ENCODE results near the gene TTR. TPM values are rescaled to one million over a fixed set of nuclear protein-coding genes. Genes with fewer than 3 reads are reported as not detected.

The TTR gene
- total and polyA plus RNA-seq, 9 of the 15 experiments (the other 6 are each of a cell fraction or from before 2014, with no cell fraction given): 0.17 to 0.53 TPM; not detected in 7

GRCh38 chr18:31574359-31574758 is 17.3 kb upstream of the TTR start:
- ChIA-PET POLR2A (interaction anchor here (0.7 to 1.0 kb wide), 3 partner anchors 13 to 127 kb away, joined by 3 read pairs; no protein-coding TSS in a partner anchor), CTCF (ENCODE audit: low intra/inter-chr PET ratio) (no interaction called here)
- Histone ChIP-seq H3K27me3 (ENCODE audit: control insufficient read depth in 2 of 2, insufficient read depth in 2 of 2, low read length in 2 of 2) (peaks cover 8 to 9% of the 10 kb centered on the region in 2 experiments; a peak in 4 of 5 replicates), H3K9me1 (ENCODE audit: control insufficient read depth, insufficient read depth, low read length) (no peaks in the 10 kb centered on the region), H3K4me3 (no peak overlapping the region), H3K79me2 (ENCODE audit: control insufficient read depth, insufficient read depth, low read length) (no peaks in the 10 kb centered on the region), H3K27ac (ENCODE audit: extremely low read depth, low read depth, low read length) (no peak overlapping the region), H3K9me3 (replicated peaks; ENCODE audit: control insufficient read depth, insufficient read depth, low read depth, low read length) (no peaks in the 10 kb centered on the region), H3K4me1 (replicated peaks in 1 of 2; ENCODE audit: control insufficient read depth in 2 of 2, insufficient read depth in 2 of 2, low read length in 2 of 2) (no peaks in the 10 kb centered on the region), H2AFZ (ENCODE audit: low read depth, low read length) (0 out of 2 replicates have a peak overlapping the region, but pooled peaks have one; percentile 34), H3K9ac (ENCODE audit: insufficient read depth in 1 of 2, low read depth in 2 of 2, low read length in 2 of 2) (no peak overlapping the region), H3K36me3 (ENCODE audit: control insufficient read depth, insufficient read depth, low read length) (no peaks in the 10 kb centered on the region), H3K4me2 (ENCODE audit: insufficient read depth, low read length) (peak overlapping the region; percentile 12; the same call in 1 of the 2 replicates), H4K20me1 (replicated peaks; ENCODE audit: control insufficient read depth, insufficient read depth, low read length) (no peaks in the 10 kb centered on the region)
- no peak for FAIRE-seq
- intact Hi-C loops (cut with micrococcal nuclease): no loop called here
- TF ChIP-seq CEBPG (CRISPR knock-in tag; IDR thresholded peaks at IDR 0.05) (no peak), CEBPG (tag; conservative IDR thresholded peaks at IDR 0.05 in 1 of 2, IDR thresholded peaks at IDR 0.05 in 1 of 2) (peak; percentile 13 to 49; a peak in 2 of 4 replicates), E2F1 (CRISPR knock-in tag; IDR thresholded peaks at IDR 0.05) (no peak)
- no peak for ATAC-seq
- 0% methylated on average over 1 of the region's 1 CpG for WGBS (ENCODE audit: insufficient coverage, low coverage, missing lambda C conversion rate)
- BruUV-seq (replicated peaks): no TSS peak
- in situ Hi-C loops (cut with MboI): no loop called here
- no peak for DNase-seq (ENCODE audit: extremely low read depth in 1 of 4, low spot score in 3 of 4)
